Chondrocyte (in vitro differentiated cells): ENCODE measurements around the gene PLIN5. TPM values are rescaled to one million over a fixed set of nuclear protein-coding genes. Genes with fewer than 3 reads are reported as not detected.

Source experiments
- DNase-seq: peaks from one replicate; pipeline ENCODE4 v3.0.0; 2021; ENCODE audit warnings: mixed read lengths, low spot score
- H3K27ac Mint-ChIP-seq: one replicate; pipeline ENCODE4 v1.8.0; 2021; ENCODE audit warnings: mild to moderate bottlenecking, moderate library complexity, mixed read lengths; ENCODE audit not compliant: unreplicated experiment
- H3K27me3 Mint-ChIP-seq: 2 replicates; pipeline ENCODE4 v1.8.0; 2021; ENCODE audit warnings: low read depth, mixed read lengths
- H3K36me3 Mint-ChIP-seq: 2 replicates; pipeline ENCODE4 v1.8.0; 2021; ENCODE audit warnings: low read depth, mixed read lengths
- H3K4me1 Mint-ChIP-seq: 2 replicates; pipeline ENCODE4 v1.8.0; 2021; ENCODE audit warnings: low read depth, mild to moderate bottlenecking, mixed read lengths
- H3K4me3 Mint-ChIP-seq: one replicate; pipeline ENCODE4 v1.8.0; 2021; ENCODE audit warnings: mild to moderate bottlenecking, moderate library complexity, mixed read lengths; ENCODE audit not compliant: unreplicated experiment
- H3K9me3 Mint-ChIP-seq: 2 replicates; pipeline ENCODE4 v1.8.0; 2021; ENCODE audit warnings: low read depth, mixed read lengths
- CTCF ChIP-seq: fragments of 200-600 bp; sonication (generic); IDR thresholded peaks from 2 replicates; pipeline ENCODE4 v1.5.0; 2021; ENCODE audit warnings: antibody characterized with exemption, mild to moderate bottlenecking, moderate library complexity
- total RNA-seq: library from RNA; stranded (reverse); gene quantifications from 3 replicates; pipeline ENCODE4 v1.2.1, GENCODE V29; 2021

Gene PLIN5
- total RNA-seq, 1 donor from 2014 or later = not detected

GRCh38 chr19:4521170-4521887 lies 13.7 kb downstream of the PLIN5 start:
- peaks cover 17% of the 10 kb centered on the region for H3K4me1 Mint-ChIP-seq
- H3K4me3 Mint-ChIP-seq = no peak overlapping the region
- H3K36me3 Mint-ChIP-seq = no peaks in the 10 kb centered on the region
- H3K9me3 Mint-ChIP-seq = no peaks in the 10 kb centered on the region
- no peak for DNase-seq
- TF ChIP-seq CTCF = no peak
- peaks cover 1% of the 10 kb centered on the region for H3K27me3 Mint-ChIP-seq
- H3K27ac Mint-ChIP-seq = no peak overlapping the region

- Mint-ChIP-seq H3K27ac (peak overlapping the region; percentile 5), H3K4me3 (no peak overlapping the region), H3K9me3 (no peaks in the 10 kb centered on the region), H3K36me3 (no peaks in the 10 kb centered on the region), H3K27me3 (peaks cover 1% of the 10 kb centered on the region), H3K4me1 (peaks cover 17% of the 10 kb centered on the region)
- DNase-seq = no peak
- no peak for TF ChIP-seq CTCF
These were observed 15.3 kb downstream of the PLIN5 start for GRCh38 chr19:4519521-4520277.

GRCh38 chr19:4519172-4519496 lies 15.9 kb downstream of the PLIN5 start:
- Mint-ChIP-seq H3K4me1 (peaks cover 17% of the 10 kb centered on the region), H3K4me3 (no peak overlapping the region), H3K36me3 (no peaks in the 10 kb centered on the region), H3K27ac (no peak overlapping the region), H3K9me3 (no peaks in the 10 kb centered on the region), H3K27me3 (peaks cover 1% of the 10 kb centered on the region)
- TF ChIP-seq CTCF = no peak
- DNase-seq = no peak

- peak; percentile 83 for DNase-seq
- Mint-ChIP-seq H3K36me3 (no peaks in the 10 kb centered on the region), H3K4me1 (peaks cover 17% of the 10 kb centered on the region), H3K9me3 (no peaks in the 10 kb centered on the region), H3K27ac (no peak within 1 kb of the TSS), H3K27me3 (peaks cover 1% of the 10 kb centered on the region), H3K4me3 (no peak within 1 kb of the TSS)
- no peak for TF ChIP-seq CTCF
These were observed 16.5 kb downstream of the PLIN5 start, which contains the start of gene PLIN4 for GRCh38 chr19:4518345-4519171. PLIN4 (minus strand) TSS chr19:4518486; CDS start chr19:4518272, 214 bp downstream.

- TF ChIP-seq CTCF = no peak
- Mint-ChIP-seq H3K9me3 (no peaks in the 10 kb centered on the region), H3K4me3 (no peak overlapping the region), H3K27me3 (peaks cover 1% of the 10 kb centered on the region), H3K27ac (no peak overlapping the region), H3K4me1 (peaks cover 17% of the 10 kb centered on the region), H3K36me3 (no peaks in the 10 kb centered on the region)
- peak; percentile 89 for DNase-seq
These were observed 17.5 kb downstream of the PLIN5 start for GRCh38 chr19:4517451-4518057.
